Stimulated activated CD4-positive, alpha-beta T cell treated with anti-CD3 and anti-CD28 coated beads, Interleukin-1b, Interleukin-23, amount 100 ng/mL, for 1 hour (primary cell): Measurements from ENCODE around the gene PROZ.
A peak's percentile ranks its signal among the peaks of the same experiment; 100 is the strongest.

Source experiments
- DNase-seq, 2 donors: peaks; one replicate each; pipeline ENCODE4 v3.0.0-alpha.2; 2020; ENCODE audit warnings: low read depth in 2 of 2

PROZ gene

DNA sequence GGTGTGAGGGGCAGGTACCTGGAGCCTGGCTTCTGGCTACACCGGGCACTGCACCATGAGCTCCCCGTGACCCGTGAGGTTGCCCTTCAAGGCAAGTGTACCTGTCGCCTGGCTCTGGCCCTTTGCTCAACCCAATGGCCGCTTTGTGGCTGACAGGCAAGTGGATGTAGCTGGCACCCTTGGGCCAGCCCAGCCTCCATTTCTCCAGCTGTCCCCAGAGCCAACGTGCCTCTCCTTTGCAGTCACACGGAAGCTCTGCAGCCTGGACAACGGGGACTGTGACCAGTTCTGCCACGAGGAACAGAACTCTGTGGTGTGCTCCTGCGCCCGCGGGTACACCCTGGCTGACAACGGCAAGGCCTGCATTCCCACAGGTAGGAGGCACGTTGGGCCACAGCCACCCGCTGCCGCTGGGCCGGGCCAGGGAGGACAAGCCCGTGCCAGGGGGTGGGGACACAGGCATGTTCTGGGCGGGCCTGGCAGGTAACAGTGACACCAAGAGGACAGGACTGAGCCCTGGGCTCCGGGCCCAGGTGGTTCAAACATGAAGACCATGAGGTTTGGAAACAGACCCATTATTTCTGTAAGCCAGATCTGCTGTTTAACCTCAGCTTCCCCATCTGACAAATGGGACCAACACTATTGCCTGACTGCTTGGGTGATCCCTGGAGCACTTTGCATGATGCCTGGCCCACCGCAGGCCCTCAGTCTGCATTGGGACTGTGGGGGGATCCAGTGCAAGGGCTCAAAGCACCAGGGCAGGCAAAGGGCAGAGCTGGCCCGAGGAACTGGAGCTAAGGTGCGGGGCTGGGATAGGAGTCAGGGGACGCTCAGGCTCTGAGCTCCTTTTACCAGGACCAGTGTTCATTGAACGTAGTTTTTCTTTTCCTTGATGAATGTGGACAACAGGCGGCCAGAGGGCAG, 17.5 kb upstream of the PROZ start:
- DNase-seq: no peak

- DNase-seq: no peak
Observed at GRCh38 chr13:113141601-113141970, 16.9 kb upstream of the PROZ start.

DNA sequence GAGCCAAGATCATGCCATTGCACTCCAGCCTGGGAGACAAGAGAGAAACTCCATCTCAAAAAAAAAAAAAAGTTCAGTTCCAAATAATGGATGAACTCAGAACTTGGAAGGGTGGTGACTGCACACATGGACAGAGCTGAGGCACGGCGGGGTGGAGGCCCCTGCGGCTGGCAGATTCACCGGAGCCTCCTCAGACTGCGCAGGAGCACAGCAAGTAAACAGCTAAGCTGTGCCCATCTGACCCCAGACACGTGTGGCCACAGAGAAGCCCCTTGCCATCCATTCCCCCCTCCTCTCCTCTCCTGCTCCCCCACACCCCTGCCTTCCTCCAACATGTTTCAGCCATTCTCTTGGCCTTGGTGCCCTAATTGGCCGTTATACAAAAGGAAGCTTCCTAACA, 15.6 kb upstream of the PROZ start:
- no peak for DNase-seq

- no peak for DNase-seq
Observed at GRCh38 chr13:113143466-113144254, 14.8 kb upstream of the PROZ start.

GRCh38 chr13:113144255-113144629, 14.2 kb upstream of the PROZ start:
- DNase-seq: no peak

- DNase-seq: no peak
Observed at GRCh38 chr13:113145496-113145895, 13.0 kb upstream of the PROZ start.

DNA sequence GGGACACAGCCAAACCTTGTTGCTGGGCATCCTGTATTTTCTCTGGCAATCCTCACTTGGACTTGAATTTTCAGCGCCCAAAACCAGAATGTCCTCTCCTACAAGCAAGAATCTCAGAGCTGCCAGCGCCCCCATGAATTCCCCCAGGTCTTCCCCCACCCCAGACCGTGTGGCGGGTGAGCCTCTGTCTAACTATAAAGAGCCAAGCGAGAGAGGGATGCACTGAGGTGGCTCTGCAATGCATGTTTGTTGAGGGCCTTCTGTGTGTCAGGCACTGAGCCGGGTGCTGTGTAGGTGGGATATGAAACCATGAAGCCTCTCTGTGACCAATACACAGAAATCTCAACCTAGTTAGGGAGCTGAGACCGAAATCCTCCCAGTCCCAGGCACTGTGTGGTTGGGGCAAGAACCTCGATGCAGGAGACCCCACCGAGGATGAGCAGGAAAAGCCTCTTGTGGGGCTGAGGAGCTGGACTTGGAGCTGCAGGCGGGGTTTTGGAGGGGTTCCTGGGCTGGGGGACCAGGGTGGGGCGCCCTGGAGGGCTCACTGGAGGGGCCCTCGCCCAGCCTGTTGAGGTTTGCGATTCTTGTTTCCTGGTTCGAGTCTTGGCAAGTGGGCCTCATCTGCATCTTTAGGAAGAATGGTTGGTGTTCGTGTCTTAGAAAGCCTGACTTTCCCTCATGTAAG, 12.4 kb upstream of the PROZ start:
- DNase-seq: no peak

GRCh38 chr13:113146750-113147149, 11.7 kb upstream of the PROZ start:
- DNase-seq: no peak

DNA sequence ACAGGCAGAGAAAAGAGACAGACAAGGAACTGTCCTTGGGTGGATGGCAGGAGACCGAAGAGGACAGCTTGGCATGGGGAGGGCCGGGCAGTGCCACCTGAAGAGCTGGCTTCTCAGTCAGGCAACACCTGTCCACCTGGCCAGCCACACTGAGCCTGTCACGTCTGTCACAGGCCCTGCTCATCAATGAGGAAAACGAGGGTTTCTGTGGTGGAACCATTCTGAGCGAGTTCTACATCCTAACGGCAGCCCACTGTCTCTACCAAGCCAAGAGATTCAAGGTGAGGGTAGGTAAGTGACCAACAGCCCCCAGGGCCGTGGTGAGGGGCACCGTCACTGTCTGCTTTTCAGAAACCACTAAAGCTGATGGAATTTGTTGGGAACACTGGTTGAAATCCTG, 11.2 kb upstream of the PROZ start:
- no peak for DNase-seq

GRCh38 chr13:113148407-113148806, 10.0 kb upstream of the PROZ start:
- DNase-seq: no peak

- DNase-seq: no peak
Observed at GRCh38 chr13:113148940-113149503, 9.4 kb upstream of the PROZ start.

DNA sequence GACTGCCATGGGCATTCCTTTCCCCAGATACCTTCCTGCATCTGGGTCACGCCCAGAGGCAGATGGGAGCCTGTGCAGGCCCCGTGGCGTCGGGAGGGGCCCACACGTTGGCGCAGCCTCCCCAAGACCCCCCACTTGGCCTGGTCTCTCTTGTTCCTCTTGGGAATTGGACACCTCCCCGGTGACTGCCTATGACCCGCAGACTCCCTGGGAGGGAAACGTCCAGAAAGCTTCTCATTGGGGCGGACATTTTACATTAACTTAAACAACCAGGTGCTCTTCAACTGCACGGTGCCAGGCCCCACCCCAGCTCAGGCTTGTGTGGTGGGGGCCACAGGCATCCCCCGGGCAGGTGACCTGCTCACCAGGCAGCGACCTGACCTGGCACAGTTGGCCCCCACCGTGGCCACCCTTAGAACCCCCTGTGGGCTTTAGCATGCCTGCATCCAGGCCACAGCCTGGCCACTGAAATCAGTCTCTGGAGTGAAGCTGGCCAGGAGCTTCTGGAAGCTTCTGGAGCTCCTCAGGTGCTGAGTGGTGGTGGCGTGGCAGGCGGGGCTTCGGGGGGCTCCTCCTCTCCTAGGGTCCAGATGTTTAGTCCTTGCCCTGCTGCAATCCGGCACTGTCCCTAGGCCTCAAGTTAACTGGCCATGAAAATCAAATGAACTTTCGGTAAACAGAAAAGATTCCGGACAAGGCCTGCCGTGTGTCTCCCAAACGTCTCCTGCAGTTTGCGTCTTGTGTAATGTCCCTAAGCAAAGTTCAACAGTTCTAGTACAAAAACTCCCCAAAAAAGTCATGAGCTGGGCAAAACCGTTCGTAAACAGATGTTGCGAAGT, 8.5 kb upstream of the PROZ start:
- DNase-seq: no peak

DNA sequence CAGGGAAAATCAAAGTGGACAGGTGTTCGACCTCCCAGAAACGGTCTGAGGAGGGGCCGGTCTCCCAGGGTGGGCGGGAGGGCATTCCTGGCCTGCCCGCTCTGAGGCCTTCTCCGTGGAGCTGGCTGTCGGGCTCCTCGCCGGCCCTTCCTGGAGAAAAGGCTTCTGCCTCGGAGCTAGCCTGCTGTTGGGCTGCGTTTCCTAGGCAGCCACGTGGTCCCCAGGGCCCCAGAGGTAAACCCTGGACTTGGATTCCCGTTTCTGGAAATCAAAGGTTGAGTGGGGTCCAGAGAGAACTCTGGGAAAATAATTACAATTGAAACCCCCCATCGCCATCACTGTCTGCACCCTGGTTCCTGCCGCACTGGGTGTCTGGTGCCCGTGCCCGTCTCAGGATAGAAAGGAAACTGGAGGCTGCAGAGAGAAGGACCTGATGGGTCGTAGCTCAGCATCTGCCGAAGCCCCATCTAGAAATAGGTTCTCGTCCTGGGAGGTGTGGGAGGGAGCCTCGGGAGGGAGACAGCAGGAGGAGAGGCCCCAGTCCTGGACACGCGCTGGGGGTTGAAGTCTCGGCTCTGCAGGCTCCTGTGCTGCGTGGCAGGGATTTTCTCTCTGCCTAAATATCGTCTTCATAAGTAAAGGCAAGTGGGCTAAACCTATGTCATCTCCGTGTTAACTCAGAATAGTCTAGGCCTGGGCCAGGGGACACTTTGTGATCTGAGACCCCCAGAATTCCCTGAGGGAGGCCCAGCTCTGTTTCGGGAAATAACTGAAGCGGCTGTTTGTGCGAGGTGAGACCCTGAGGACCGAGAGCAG, 7.7 kb upstream of the PROZ start:
- DNase-seq: no peak

- no peak for DNase-seq
Observed at GRCh38 chr13:113151745-113152690, 6.4 kb upstream of the PROZ start.

DNA sequence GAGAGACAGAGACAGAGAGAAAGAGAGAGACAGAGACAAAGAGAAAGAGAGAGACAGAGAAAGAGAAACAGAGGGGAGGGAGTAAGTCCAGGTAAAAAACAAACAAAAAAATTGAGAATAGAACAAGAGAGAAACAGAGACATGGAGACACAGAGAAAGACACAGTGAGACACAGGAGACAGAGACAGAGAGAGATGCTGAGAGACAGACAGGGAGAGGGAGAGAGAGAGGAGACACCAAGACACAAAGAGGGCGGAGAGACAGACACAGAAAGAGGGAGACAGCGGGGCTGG, 5.8 kb upstream of the PROZ start:
- DNase-seq: no peak

GRCh38 chr13:113152984-113153809, 5.3 kb upstream of the PROZ start:
- no peak for DNase-seq

- peak; percentile 41 to 49 for DNase-seq
Observed at GRCh38 chr13:113153810-113154748, 4.4 kb upstream of the PROZ start.
